Myocyte (in vitro differentiated cells): ENCODE data around the gene TLL1. TPM values are rescaled to one million over a fixed set of nuclear protein-coding genes. Genes with fewer than 3 reads are reported as not detected.

ENCODE experiments used
- DNase-seq: peaks from one replicate; pipeline ENCODE4 v3.0.0-alpha.2; 2012; ENCODE audit warnings: low read depth
- polyA plus RNA-seq: library from polyadenylated mRNA; unstranded; fragments of >200 nt; gene quantifications from one replicate; pipeline ENCODE4 v1.2.1, GENCODE V29; 2012; ENCODE audit warnings: missing spikeins
- total RNA-seq: library from RNA; depleted of rRNA; stranded (reverse); fragments of >200 nt; gene quantifications from 2 replicates; pipeline ENCODE4 v1.2.3, GENCODE V29; 2014

Gene TLL1
- total RNA-seq, result not detected in 2 replicates
- not detected for polyA plus RNA-seq

GRCh38 chr4:165872461-165873297 lies at the start of gene TLL1:
TSS of gene TLL1 (plus strand) at chr4:165873237. CDS start at chr4:165873905, 668 bp downstream.
- DNase-seq, result peak; percentile 11

- no peak for DNase-seq
These were observed 46.9 kb upstream of the TLL1 start for GRCh38 chr4:165826166-165826565.

GRCh38 chr4:165827018-165827417 lies 46.0 kb upstream of the TLL1 start:
- DNase-seq, result no peak

- DNase-seq, result peak; percentile 5
These were observed 44.1 kb upstream of the TLL1 start for GRCh38 chr4:165828928-165829327.

- DNase-seq, result no peak
These were observed 38.9 kb upstream of the TLL1 start for GRCh38 chr4:165834116-165834515.

GRCh38 chr4:165838575-165838974 lies 34.5 kb upstream of the TLL1 start:
- no peak for DNase-seq

- DNase-seq, result no peak
These were observed 33.3 kb upstream of the TLL1 start for GRCh38 chr4:165839615-165840333.

- DNase-seq, result no peak
These were observed 30.4 kb upstream of the TLL1 start for GRCh38 chr4:165842684-165843083.

- DNase-seq, result no peak
These were observed 28.9 kb upstream of the TLL1 start for GRCh38 chr4:165844161-165844560.

- DNase-seq, result no peak
These were observed 21.8 kb upstream of the TLL1 start for GRCh38 chr4:165851256-165851655.

GRCh38 chr4:165855191-165855590 lies 17.8 kb upstream of the TLL1 start:
- DNase-seq, result no peak

GRCh38 chr4:165861363-165861762 lies 11.7 kb upstream of the TLL1 start:
- no peak for DNase-seq

GRCh38 chr4:165864271-165864670 lies 8.8 kb upstream of the TLL1 start:
- DNase-seq, result no peak

- DNase-seq, result no peak
These were observed 6.9 kb upstream of the TLL1 start for GRCh38 chr4:165866019-165866650.

- no peak for DNase-seq
These were observed 5.1 kb upstream of the TLL1 start for GRCh38 chr4:165867961-165868360.

- DNase-seq, result peak; percentile 43
These were observed 448 bp downstream of the TLL1 start for GRCh38 chr4:165873298-165874071.

- DNase-seq, result peak; percentile 1
These were observed 1.2 kb downstream of the TLL1 start for GRCh38 chr4:165874072-165874790.

GRCh38 chr4:165874791-165875371 lies 1.8 kb downstream of the TLL1 start:
- no peak for DNase-seq

GRCh38 chr4:165875446-165875845 lies 2.4 kb downstream of the TLL1 start:
- DNase-seq, result no peak

GRCh38 chr4:165877286-165877685 lies 4.2 kb downstream of the TLL1 start:
- peak; percentile 16 for DNase-seq
